ENCODE results near the gene RBM47.
"Not testable (repeated sequence)": the region's sequence is repeated elsewhere in the genome, so short reads cannot be mapped to it uniquely, and the experiment has no call there.

RBM47 gene

DNA sequence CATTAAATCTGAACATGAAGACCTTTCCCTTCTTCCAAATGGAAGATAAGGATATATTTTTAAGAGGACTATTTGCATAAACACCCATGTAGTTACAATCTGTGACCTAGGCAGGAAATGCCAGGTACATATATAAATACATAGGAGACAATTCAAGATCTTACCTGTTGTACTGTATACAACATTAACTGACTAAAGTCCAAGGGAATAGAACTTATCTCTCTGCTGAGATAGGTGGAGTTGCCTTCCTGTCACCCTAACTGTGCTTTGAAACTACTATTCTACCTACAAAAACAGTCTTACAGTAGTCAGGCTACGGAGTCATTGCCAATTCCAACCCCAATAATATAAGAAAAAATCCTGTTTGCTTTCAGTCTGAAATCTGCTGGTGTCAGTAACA is 188.2 kb downstream of the RBM47 start:
- no peak for DNase-seq (ENCODE audit: low read depth in 2 of 2)

- no peak for DNase-seq (ENCODE audit: low read depth in 2 of 2)
Measured at GRCh38 chr4:40439519-40439918, 190.1 kb downstream of the RBM47 start.

- DNase-seq (ENCODE audit: low read depth in 2 of 2): no peak
Measured at GRCh38 chr4:40438384-40439026, 191.2 kb downstream of the RBM47 start.

GRCh38 chr4:40437741-40438383 is 191.8 kb downstream of the RBM47 start:
- no peak for DNase-seq (ENCODE audit: low read depth in 2 of 2)

DNA sequence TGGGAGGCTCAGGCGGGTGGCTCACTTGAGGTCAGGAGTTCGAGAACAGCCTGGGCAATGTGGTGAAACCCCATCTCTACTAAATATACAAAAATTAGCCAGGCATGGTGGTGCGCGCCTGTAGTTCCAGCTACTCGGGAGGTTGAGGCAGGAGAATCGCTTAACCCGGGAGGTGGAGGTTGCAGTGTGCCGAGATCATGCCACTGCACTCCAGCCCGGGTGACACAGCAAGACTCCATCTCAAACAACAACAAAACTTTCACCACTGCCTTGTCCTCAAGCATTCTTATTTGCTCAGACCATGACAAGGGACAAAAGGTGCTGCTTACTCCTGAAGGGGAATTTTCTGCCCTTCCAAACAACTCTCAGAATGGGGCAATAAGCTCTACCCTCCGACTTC is 194.4 kb downstream of the RBM47 start:
- DNase-seq (ENCODE audit: low read depth in 2 of 2): not testable (repeated sequence)

- no peak for DNase-seq (ENCODE audit: low read depth in 2 of 2)
Measured at GRCh38 chr4:40434126-40434687, 195.5 kb downstream of the RBM47 start.

GRCh38 chr4:40432504-40432903 is 197.2 kb downstream of the RBM47 start:
- no peak for DNase-seq (ENCODE audit: low read depth in 2 of 2)

DNA sequence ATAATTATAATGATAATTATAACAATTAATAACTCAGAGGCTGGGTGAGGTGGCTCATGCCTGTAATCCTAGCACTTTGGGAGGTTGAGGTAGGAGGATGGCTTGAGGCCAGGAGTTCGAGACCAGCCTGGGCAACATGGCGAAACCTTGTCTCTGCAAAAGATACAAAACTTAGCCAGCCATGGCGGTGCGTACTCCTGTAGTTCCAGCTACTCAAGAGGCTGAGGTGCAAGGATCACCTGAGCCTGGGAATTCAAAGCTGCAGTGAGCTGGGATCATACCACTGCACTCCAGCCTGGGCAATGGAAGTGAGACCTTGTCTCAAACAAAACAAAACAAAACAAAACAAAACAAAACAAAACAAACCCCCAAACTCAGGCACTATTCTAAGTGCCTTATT is 201.8 kb downstream of the RBM47 start:
- not testable (repeated sequence) for DNase-seq (ENCODE audit: low read depth in 2 of 2)

- DNase-seq (ENCODE audit: low read depth in 2 of 2): no peak
Measured at GRCh38 chr4:40427128-40427527, 202.5 kb downstream of the RBM47 start.

DNA sequence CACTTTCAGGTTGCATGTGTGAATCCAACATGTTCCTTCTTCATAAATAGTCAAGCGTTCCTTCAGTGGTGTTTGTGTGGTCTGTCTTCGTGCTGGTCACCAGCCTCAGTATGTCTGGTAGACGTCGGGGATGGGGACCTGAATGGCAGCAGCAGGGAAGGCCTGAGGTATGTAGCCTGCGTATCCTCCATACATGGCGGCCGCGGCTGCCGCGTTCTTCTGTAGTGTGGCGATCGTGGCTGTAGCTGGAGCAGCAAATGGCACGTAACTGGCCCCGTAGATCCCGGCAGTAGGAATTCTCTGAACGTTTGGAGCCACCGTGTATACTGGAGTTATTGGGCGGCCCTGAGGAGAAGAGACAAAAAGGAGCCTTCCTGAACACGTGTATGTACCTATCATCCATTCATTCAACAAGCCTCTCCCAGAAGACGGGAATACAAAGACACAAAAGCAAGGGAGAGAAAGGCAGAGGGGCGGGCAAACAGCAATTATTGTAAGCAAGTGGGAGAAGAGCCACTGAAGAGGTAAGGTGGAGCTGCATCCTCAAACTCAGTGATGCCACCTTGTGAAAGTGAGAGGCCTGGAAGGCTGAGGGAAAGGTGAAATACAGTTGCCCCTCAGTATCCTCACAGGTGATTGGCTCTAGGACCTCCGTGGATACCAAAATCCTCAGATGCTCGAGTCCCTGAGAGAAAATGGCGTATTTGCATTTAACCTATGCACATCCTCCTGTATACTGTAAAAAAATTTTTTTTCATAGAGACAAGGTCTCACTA is 203.7 kb downstream of the RBM47 start:
- DNase-seq (ENCODE audit: low read depth in 2 of 2): no peak

DNA sequence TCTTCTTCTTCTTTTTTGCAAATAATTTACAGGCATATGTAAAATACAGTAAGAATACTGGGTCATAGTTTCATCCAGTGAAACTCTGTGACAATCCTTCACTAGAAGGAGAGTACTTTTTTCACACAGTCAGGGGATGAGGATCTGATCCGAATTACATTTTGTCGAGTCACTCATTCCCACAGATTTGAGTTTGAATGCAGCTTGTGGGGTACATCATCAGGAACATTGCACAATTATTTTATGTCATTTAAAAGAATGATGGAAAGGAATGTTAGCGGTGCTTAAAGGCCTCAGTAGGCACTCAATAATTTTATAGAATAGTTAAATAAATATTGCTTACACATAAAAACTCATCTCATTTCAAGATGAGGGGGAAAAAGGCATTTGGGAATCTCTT is 205.9 kb downstream of the RBM47 start:
- no peak for DNase-seq (ENCODE audit: low read depth in 2 of 2)

GRCh38 chr4:40421839-40422708 is 207.6 kb downstream of the RBM47 start:
- no peak for DNase-seq (ENCODE audit: low read depth in 2 of 2)

DNA sequence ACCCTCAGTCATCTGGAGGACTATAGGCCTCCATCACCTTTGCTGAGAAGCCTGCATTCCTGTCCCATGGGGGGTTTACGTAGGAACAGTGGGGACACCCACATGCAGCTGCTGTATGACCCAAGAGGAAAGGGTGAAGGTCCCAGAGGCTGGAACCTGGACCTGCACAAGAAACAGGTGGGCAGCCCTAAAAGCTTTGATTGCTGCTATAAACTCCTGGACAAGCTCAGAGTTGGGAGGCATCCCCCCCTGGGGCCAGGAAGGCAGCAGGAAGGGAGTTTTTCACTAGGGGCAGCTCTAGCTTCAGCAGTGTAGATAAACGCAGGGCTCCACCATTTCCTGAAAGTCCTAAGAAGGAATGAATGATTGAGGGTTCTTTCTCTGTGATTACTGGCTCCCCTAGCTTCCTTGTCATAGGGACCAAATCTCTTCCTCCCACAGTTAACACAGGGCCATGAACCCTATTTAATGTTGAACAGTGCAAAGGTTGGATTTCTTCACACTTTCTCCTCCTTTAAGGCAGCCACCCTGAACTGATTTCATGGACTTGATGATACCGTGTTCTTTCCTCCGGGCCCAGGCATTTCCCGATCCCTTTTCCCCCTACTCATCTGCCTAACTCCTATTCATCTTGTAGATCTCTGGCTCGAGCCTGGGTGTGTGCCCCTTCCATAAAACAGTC is 210.3 kb downstream of the RBM47 start:
- DNase-seq (ENCODE audit: low read depth in 2 of 2): no peak

DNA sequence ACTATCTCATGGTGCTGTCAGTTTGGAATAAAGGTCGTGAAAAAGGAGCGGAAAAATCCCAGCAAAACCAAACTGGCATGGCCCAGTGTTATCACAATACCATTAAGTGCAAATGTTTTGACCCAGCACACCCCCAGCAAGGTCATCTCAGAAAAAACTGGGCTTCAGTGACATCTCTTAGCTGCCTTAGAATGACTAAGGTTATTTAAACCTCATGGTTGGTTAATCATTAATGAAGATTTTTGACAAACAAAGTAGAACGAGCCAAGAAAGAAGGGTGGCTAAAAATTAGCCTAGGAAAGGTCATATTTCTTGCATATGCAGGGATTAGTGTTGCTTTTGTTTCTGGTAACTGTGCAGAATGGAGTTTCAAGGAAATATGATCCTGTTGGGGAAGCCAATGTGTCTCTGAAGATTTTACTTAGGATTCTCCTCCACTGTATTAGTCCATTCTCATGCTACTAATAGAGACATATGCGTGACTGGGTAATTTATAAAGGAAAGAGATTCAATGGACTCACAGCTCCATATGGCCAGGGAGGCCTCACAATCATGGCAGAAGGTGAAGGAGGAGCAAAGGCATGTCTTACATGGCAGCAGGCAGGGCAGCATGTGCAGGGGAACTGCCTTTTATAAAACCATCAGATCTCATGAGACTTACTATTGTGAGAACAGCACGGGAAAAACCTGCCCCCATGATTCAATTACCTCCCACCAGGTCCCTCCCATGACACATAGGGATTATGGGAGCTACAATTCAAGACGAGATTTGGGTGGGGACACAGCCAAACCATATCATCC is 211.0 kb downstream of the RBM47 start:
- no peak for DNase-seq (ENCODE audit: low read depth in 2 of 2)

- DNase-seq (ENCODE audit: low read depth in 2 of 2): no peak
Measured at GRCh38 chr4:40417941-40418340, 211.7 kb downstream of the RBM47 start.

GRCh38 chr4:40414673-40415072 is 215.0 kb downstream of the RBM47 start:
- DNase-seq (ENCODE audit: low read depth in 2 of 2): no peak

GRCh38 chr4:40412866-40413795 is 216.5 kb downstream of the RBM47 start:
- DNase-seq (ENCODE audit: low read depth in 2 of 2): no peak

DNA sequence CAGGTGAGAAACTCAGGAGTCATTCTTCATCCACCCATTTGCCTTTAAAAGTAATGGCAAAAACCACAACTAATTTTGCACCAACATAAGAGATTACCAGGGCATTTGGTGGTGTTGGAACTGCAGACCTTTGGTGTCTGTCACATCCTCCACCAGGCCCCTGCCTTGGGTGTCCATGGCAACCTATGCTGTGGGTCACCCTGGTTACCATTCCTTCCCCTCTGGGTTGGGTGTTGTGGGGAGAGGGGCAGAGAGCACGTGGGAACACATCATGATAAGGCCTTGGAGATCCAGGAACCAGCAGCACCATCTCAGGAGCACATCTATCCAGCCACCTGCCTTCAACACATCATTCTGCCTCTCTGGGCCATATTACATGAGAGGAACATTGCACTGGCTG is 217.3 kb downstream of the RBM47 start:
- no peak for DNase-seq (ENCODE audit: low read depth in 2 of 2)

GRCh38 chr4:40409835-40410234 is 219.8 kb downstream of the RBM47 start:
- DNase-seq (ENCODE audit: low read depth in 2 of 2): no peak

Measured in stimulated activated CD4-positive, alpha-beta T cell treated with anti-CD3 and anti-CD28 coated beads, Interleukin-15, amount 100 ng/mL, for 48 hours (primary cell).